ENCODE results near the gene LOC101059915.
"Not testable (repeated sequence)": the region's sequence is repeated elsewhere in the genome, so short reads cannot be mapped to it uniquely, and the experiment has no call there.

LOC101059915 gene

DNA sequence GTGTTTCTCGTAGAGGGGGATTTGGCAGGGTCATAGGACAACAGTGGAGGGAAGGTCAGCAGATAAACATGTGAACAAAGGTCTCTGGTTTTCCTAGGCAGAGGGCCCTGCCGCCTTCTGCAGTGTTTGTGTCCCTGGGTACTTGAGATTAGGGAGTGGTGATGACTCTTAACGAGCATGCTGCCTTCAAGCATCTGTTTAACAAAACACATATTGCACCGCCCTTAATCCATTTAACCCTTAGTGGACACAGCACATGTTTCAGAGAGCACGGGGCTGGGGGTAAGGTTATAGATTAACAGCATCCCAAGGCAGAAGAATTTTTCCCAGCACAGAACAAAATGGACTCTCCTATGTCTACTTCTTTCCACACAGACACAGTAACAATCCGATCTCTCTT is 22.9 kb upstream of the LOC101059915 start:
- DNase-seq, result not testable (repeated sequence)

DNA sequence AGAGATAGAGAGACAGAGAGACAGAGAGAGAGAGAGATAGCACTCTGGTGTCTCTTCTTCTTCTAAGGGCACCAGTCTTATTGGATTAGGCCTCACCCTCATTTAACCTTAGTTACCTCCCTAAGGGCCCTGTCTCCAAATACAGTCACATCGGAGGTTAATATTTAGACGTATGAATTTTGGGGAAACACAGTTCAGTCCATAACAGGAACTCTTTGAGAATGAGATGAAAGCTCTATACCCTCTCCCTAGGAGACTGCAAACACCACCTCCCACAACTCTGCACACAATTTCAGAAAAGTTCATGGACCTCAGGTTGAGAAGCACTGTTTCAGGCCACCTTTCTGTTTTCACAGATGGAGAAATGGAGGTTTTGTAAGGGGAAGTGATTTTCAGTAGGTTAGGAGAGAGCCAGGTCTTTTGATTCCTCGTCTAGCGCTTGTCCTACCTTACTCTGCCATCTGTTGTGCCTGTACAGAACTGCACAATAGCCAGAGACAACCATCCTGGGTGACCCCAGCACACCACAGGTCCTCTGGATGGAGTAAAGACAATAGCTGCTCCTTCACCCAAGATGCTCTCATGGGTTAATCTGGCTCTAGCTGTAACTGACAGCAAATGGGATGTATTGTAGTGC is 16.9 kb upstream of the LOC101059915 start:
- DNase-seq, result no peak

GRCh38 chrX:71652405-71652804 is 14.9 kb upstream of the LOC101059915 start:
- DNase-seq, result peak; percentile 27

DNA sequence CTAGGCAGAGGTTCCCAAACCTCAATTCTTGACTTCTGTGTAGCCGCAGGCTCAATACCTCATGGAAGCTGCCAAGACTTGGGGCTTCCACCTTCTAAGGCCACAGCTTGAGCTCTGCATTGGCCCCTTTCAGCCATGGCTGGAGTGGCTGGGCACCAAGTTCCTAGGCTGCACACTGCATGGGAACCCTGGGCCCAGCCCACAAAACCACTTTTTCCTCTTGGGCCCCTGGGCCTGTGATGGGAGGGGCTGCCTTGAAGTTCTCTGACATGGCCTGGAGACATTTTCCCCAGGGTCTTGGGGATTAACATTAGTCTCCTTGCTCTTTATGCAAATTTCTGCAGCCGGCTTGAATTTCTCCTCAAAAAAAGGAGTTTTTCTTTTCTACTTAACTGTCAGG is 14.0 kb upstream of the LOC101059915 start:
- DNase-seq, result no peak

- no peak for DNase-seq
Measured at GRCh38 chrX:71657267-71657666, 10.1 kb upstream of the LOC101059915 start.

DNA sequence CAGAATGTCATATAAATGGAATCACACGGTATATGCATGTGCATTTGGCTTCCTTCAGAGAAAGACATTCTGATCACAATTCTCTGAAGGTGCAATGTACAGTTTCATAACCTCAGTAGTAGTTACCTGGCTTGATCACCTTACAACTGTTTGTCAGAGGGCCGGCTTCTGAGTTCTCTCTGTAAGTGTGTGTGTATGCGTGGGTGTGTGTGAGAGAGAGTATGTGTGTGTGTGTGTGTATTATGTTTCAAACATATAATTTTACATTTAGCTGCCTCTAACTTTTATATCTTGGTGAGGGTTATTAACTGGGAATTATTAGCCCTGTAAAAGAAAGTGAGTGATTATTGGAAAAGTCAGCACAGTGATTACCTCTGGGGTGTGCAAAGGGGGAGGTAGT is 8.0 kb upstream of the LOC101059915 start:
- no peak for DNase-seq

- DNase-seq, result no peak
Measured at GRCh38 chrX:71659959-71660358, 7.4 kb upstream of the LOC101059915 start.

DNA sequence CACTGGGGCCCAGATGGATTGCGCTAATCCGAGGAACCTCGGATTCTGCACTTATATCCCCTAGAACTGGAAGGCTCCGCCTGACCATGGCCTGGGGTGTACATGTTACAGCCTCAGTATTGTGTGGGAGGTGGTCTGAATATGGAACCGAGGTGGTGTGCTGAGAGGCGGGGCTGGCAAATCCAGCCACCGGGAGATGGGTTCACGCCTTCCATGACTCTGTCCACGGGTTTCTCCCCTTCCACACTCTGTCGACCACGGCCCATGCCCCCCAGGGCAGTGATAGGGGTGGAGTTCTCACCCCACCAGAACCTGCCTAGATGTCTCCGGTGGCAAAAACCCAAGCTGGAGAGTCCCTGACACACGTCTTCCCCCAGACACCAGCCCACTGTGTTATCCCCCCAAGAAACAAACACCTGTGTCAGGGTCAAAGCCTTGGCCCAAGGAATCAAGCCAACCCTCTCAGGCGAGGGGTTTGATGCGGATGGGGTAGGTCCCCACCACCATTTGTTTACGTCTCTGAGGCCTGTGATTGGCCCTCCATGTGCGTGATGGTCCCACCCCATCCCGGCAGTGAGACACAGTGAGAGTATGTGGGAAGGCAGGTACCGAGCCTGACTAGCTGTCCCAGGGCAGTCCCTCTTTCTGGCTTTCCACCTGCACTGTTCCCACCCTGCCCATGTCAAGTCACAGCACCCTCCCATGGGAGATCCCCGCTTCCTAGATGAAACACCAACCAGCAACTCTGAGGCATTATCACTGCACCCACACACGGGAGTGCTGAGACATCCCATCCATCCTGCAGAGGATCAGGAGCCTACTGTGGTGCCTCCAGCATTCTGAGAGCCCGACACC is 6.6 kb upstream of the LOC101059915 start:
- no peak for DNase-seq

- DNase-seq, result no peak
Measured at GRCh38 chrX:71661919-71662318, 5.4 kb upstream of the LOC101059915 start.

GRCh38 chrX:71662654-71663053 is 4.7 kb upstream of the LOC101059915 start:
- not testable (repeated sequence) for DNase-seq

DNA sequence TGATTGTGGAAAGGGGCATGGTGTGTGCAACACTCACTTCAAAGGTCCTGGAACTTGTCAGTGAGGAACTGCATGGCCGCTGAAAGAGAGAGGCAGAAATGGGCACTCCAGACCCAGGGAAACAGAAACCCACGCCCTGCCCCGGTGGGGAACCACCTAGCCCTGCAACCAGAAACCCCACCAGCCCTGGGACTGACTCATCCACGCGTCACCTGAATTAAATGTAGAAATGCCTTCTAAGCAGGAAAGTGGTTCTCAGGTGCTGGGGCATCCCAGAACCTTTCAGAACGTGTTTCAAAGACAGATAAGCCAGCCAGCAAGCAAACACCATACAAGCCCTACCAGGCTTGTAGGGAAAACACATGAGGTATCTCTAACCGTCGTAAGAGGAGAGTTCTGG is 4.1 kb upstream of the LOC101059915 start:
- DNase-seq, result not testable (repeated sequence)

- peak; percentile 12 for DNase-seq
Measured at GRCh38 chrX:71664202-71664601, 3.1 kb upstream of the LOC101059915 start.

DNA sequence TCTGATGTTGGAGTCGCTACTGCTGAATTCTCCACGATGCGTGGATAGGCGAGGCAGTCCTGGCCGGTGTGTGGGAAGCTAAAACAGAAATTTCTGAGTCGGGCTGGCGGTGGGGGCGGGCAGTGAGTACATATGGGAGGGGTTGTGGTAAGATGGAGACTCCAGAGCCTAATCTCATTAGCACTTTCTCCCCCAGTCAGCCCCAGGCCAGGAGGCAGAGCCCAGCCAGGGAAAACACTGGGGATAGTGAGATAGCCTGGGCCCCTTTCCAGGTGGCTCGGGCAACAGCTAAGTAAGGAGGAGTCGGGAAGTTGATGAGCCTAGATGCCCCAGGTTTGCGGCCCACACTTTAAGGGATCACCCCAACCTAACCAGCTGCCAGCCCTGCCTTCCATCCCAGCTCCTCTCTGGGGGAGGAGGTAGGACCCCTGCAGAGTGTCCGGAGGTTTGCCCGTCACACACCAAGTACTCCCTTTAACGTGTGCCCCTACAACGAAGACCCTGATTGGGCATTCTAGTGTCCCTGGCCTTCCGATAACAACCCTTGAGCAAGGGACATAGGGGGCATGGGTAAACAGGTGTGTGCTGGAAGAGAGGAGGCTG is 2.4 kb upstream of the LOC101059915 start:
- no peak for DNase-seq

DNA sequence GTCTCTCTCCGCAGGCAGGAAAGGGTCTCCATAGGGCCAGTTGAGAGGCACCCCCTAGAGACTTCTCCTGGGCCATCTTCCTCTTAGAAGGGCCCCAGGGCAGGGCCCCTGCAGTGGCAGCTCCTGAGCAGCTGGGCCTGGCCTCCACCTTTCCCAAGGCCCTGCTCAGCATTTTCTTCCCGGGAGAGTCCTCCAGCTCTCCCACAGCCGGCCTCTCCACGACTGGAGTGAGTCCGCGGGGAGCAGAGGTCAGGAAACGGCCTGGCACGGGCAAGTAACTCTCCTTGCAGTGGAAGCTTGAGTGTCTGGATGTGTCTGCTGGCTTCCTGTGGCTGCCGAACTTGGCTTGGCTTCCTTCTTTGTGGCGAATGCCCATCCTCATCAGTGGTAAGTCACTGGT is 1.6 kb upstream of the LOC101059915 start:
- no peak for DNase-seq

GRCh38 chrX:71666240-71667223 is 814 bp upstream of the LOC101059915 start:
- no peak for DNase-seq

DNA sequence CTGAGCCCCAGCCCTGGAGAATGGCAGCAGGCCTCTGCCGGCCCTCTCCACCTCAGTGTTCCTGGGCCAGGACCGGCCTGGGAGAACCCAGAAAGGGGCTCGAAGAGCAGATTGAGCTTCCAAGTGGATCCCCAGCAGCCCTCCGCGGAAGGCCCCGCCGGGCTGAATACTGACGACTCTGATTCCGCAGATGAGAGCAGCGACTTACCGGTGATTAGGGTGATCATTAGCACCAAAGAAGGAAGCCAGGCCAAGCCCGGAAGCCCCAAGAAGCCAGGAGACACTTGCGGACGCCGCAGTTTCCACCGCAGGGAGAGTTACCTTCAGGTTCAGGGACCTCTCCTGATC is 876 bp downstream of the LOC101059915 start:
- DNase-seq, result no peak

GRCh38 chrX:71669492-71669891 is 2.1 kb downstream of the LOC101059915 start:
- DNase-seq, result no peak

GRCh38 chrX:71669947-71670346 is 2.6 kb downstream of the LOC101059915 start:
- DNase-seq, result not testable (repeated sequence)

- DNase-seq, result no peak
Measured at GRCh38 chrX:71671043-71671780, 3.9 kb downstream of the LOC101059915 start.

DNA sequence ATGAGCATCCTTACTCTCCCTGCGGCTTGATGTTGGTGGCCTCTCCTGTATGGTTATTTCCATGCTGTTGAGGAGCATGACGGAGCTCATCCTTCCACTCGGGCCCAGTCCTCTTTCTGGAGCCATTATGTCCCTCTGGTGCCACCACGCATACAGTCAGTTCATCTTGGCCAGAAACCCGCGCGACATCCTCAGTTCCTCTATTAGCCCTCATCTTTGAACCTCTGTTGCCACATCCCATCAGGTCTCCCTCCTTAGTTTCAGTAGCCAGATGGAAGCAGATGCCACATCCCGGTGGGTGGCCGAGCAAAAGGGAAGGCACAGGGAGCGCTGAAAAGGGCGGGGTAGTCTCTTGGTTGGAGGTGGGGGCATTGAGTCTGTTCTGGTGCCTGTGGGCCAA is 4.6 kb downstream of the LOC101059915 start:
- no peak for DNase-seq

DNA sequence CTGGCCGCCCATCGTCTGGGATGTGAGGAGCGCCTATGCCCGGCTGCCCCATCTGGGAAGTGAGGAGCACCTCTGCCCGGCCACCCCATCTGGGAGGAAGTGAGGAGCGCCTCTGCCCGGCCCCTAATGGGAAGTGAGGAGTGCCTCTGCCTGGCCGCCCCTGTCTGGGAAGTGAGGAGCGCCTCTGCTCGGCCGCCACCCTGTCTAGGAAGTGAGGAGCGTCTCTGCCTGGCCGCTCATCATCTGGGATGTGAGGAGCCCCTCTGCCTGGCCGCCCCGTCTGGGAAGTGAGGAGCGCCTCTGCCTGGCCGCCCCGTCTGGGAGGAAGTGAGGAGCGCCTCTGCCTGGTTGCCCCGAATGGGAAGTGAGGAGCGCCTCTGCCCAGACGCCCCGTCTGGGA is 8.3 kb downstream of the LOC101059915 start:
- not testable (repeated sequence) for DNase-seq
